GM10266 (cell line): Measurements from ENCODE around the gene TTC29.

Source experiments
- DNase-seq: peaks from one replicate; pipeline ENCODE4 v3.0.0; 2012; ENCODE audit errors: extremely low spot score
- CTCF ChIP-seq: IDR thresholded peaks from 2 replicates; pipeline ENCODE4 v1.5.1; 2012; ENCODE audit warnings: mild to moderate bottlenecking, low read depth; ENCODE audit not compliant: control insufficient read depth, insufficient read depth; ENCODE audit errors: missing control alignments

TTC29 gene

DNA sequence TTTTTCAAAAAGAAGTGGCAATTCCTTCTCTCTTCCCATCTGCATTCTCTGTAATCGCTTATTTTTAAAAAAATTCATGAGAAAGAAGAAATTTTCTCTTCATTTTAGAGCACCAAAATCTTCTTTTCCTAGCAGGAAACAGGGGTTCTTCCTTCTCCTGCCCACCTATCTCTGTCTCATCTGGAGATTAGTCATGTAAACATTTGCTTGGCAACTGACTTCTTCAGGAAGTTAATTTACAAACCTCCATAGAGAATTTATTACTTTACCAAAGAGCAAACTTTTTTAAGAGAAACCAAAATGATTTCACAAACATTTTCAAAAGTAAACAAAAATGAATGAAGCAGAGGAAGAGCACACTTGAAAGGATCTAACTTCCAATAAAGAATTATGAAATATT, 13.5 kb downstream of the TTC29 start:
- DNase-seq: no peak
- TF ChIP-seq CTCF: no peak

DNA sequence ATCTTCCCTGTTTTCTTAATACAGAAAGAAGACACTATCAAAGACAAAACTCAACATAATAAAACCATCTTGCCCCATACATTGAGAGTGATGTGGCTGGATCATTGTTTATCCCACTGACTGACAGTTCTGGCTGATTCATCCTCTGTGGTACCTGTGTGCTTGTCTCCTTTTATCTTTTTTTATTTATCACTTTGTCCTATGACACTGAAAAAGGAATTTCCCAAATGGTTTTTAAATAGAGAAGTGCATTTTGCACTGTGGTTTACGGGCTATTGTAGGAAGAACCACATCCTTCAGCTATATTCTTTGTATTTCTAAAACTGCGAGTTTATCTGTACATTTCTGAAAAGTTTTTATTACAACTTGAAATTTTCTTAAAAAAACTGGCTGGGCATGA, 15.0 kb downstream of the TTC29 start:
- DNase-seq: no peak
- no peak for TF ChIP-seq CTCF

DNA sequence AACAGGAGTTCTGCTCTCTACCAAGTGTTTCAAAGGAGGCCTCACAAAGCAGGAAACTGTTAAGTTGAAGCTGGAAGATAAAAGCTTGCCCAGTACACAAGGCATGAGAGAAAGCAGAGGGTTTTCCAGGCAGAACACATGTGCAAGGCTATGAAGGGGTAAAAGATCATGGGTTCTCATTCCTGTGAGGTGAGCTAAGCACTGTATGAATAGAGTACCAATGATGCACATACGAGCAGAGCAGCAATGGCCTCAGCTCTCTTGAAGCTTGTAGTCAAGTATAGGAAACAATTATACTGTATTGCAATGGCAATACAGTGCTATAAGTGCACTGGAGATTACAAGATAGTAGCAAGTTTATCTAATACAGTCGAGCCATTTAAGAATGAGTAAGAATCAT, 18.0 kb downstream of the TTC29 start:
- TF ChIP-seq CTCF: no peak
- DNase-seq: no peak

GRCh38 chr4:146916479-146917076, 29.1 kb downstream of the TTC29 start:
- DNase-seq: peak; percentile 7

GRCh38 chr4:146915132-146915531, 30.5 kb downstream of the TTC29 start:
- TF ChIP-seq CTCF: no peak
- DNase-seq: no peak

More at GRCh38 chr4:146916479-146917076, 29.1 kb downstream of the TTC29 start:
- peak; percentile 65 for TF ChIP-seq CTCF

DNA sequence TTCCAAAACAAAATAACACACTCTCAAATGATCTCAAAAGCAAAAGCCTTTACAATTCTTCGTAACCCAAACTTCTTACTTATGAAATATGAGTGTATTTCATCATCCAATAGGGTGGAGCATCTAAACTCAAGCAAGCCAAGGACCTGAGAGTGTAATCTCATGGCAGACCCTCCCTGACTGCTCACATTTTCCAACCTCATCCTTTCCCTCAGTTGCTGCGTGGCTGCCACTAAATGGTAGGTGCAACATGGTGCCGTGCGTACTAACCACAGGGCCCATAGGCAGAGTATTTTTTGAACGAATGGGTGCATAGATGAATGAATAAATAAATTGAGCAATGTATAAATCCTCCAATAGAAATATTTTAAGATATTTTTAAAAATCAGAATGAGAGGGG, 45.4 kb downstream of the TTC29 start:
- no peak for TF ChIP-seq CTCF
- no peak for DNase-seq

- DNase-seq: no peak
- TF ChIP-seq CTCF: no peak
Observed at GRCh38 chr4:146890301-146890700, 55.4 kb downstream of the TTC29 start.
